ENCODE data around the gene ATP8B3. TPM values are rescaled to one million over a fixed set of nuclear protein-coding genes. Genes with fewer than 3 reads are reported as not detected.

Gene ATP8B3
- total RNA-seq, 2 donors from 2014 or later, result 2.3 to 3.4 TPM

- Histone ChIP-seq H3K27me3 (ENCODE audit: control insufficient read depth, insufficient read depth, low read length, poor library complexity, severe bottlenecking) (no peaks in the 10 kb centered on the region), H3K27ac (ENCODE audit: low read depth, low read length) (no peak overlapping the region), H3K4me3 (ENCODE audit: low read length) (no peak overlapping the region), H3K9ac (ENCODE audit: extremely low read depth, low read length, poor library complexity, severe bottlenecking) (no peak overlapping the region), H3K4me1 (ENCODE audit: control insufficient read depth, insufficient read depth, low read length) (peaks cover 3% of the 10 kb centered on the region), H3K9me3 (ENCODE audit: control insufficient read depth, low read length) (no peaks in the 10 kb centered on the region), H3K36me3 (ENCODE audit: control insufficient read depth, insufficient read depth, low read length) (peaks cover 3% of the 10 kb centered on the region)
- peaks cover 10% of the 10 kb centered on the region for H3K4me1 Mint-ChIP-seq
- no peaks in the 10 kb centered on the region for H3K9me3 Mint-ChIP-seq
- H3K36me3 Mint-ChIP-seq (ENCODE audit: low read depth), result peaks cover 1% of the 10 kb centered on the region
- H3K27ac Mint-ChIP-seq, result no peak overlapping the region
- no peak for DNase-seq
- H3K27me3 Mint-ChIP-seq (ENCODE audit: insufficient read depth), result no peaks in the 10 kb centered on the region
- H3K4me3 Mint-ChIP-seq, result no peak overlapping the region
- 92 to 97% methylated on average over 14 to 16 of the region's 16 CpGs for whole genome bisulfite sequencing, 2 experiments (ENCODE audit: insufficient coverage in 1 of 2, insufficient read length in 1 of 2)
- no peak for TF ChIP-seq CTCF (conservative IDR thresholded peaks at IDR 0.05)
Observed at GRCh38 chr19:1845125-1845515, 33.0 kb upstream of the ATP8B3 start.

GRCh38 chr19:1844513-1845124 is 32.5 kb upstream of the ATP8B3 start:
- no peaks in the 10 kb centered on the region for H3K27me3 Mint-ChIP-seq (ENCODE audit: insufficient read depth)
- H3K9me3 ChIP-seq (ENCODE audit: control insufficient read depth, low read length), result no peaks in the 10 kb centered on the region
- H3K36me3 ChIP-seq (ENCODE audit: control insufficient read depth, insufficient read depth, low read length), result peaks cover 8% of the 10 kb centered on the region
- H3K27me3 ChIP-seq (ENCODE audit: control insufficient read depth, insufficient read depth, low read length, poor library complexity, severe bottlenecking), result no peaks in the 10 kb centered on the region
- no peak overlapping the region for H3K9ac ChIP-seq (ENCODE audit: extremely low read depth, low read length, poor library complexity, severe bottlenecking)
- no peak overlapping the region for H3K4me3 ChIP-seq (ENCODE audit: low read length)
- peaks cover 1% of the 10 kb centered on the region for H3K36me3 Mint-ChIP-seq (ENCODE audit: low read depth)
- H3K27ac ChIP-seq (ENCODE audit: low read depth, low read length), result no peak overlapping the region
- H3K9me3 Mint-ChIP-seq, result no peaks in the 10 kb centered on the region
- TF ChIP-seq CTCF (conservative IDR thresholded peaks at IDR 0.05), result no peak
- H3K4me1 ChIP-seq (ENCODE audit: control insufficient read depth, insufficient read depth, low read length), result peaks cover 3% of the 10 kb centered on the region
- H3K4me1 Mint-ChIP-seq, result peaks cover 10% of the 10 kb centered on the region
- H3K27ac Mint-ChIP-seq, result no peak overlapping the region
- H3K4me3 Mint-ChIP-seq, result no peak overlapping the region
- WGBS, 2 experiments (ENCODE audit: insufficient coverage in 1 of 2, insufficient read length in 1 of 2), result 95 to 96% methylated on average over 13 to 18 of the region's 19 CpGs
- no peak for DNase-seq

- H3K27ac Mint-ChIP-seq, result peak overlapping the region; percentile 48
- TF ChIP-seq CTCF (conservative IDR thresholded peaks at IDR 0.05), result peak; percentile 65
- no peak overlapping the region for H3K4me3 ChIP-seq (ENCODE audit: low read length)
- H3K4me3 Mint-ChIP-seq, result no peak overlapping the region
- H3K27ac ChIP-seq (ENCODE audit: low read depth, low read length), result no peak overlapping the region
- WGBS, 2 experiments (ENCODE audit: insufficient coverage in 1 of 2, insufficient read length in 1 of 2), result 91% methylated on average over 18 to 25 of the region's 25 CpGs
- H3K36me3 ChIP-seq (ENCODE audit: control insufficient read depth, insufficient read depth, low read length), result peaks cover 11% of the 10 kb centered on the region
- peaks cover 3% of the 10 kb centered on the region for H3K4me1 ChIP-seq (ENCODE audit: control insufficient read depth, insufficient read depth, low read length)
- H3K4me1 Mint-ChIP-seq, result peaks cover 9% of the 10 kb centered on the region
- H3K36me3 Mint-ChIP-seq (ENCODE audit: low read depth), result peaks cover 1% of the 10 kb centered on the region
- no peaks in the 10 kb centered on the region for H3K9me3 ChIP-seq (ENCODE audit: control insufficient read depth, low read length)
- no peaks in the 10 kb centered on the region for H3K27me3 ChIP-seq (ENCODE audit: control insufficient read depth, insufficient read depth, low read length, poor library complexity, severe bottlenecking)
- H3K9ac ChIP-seq (ENCODE audit: extremely low read depth, low read length, poor library complexity, severe bottlenecking), result no peak overlapping the region
- DNase-seq, result peak; percentile 84
- H3K27me3 Mint-ChIP-seq (ENCODE audit: insufficient read depth), result no peaks in the 10 kb centered on the region
- H3K9me3 Mint-ChIP-seq, result no peaks in the 10 kb centered on the region
Observed at GRCh38 chr19:1843646-1844394, 31.7 kb upstream of the ATP8B3 start.

Measured in endodermal cell (in vitro differentiated cells).